ENCODE results near the gene XXYLT1.

GRCh38 chr3:195062866-195063540 lies 208.0 kb downstream of the XXYLT1 start:
- no peak for TF ChIP-seq CTCF (IDR thresholded peaks at IDR 0.05; ENCODE audit: low read length)
- no peak for TF ChIP-seq EZH2 (IDR thresholded peaks at IDR 0.05; ENCODE audit: borderline replicate concordance, low read length)
